B cell (primary cell): ENCODE measurements around the gene LRP1-AS. TPM values are rescaled to one million over a fixed set of nuclear protein-coding genes. Genes with fewer than 3 reads are reported as not detected.
A peak's percentile ranks its signal among the peaks of the same experiment; 100 is the strongest.

ENCODE experiments used
- ATAC-seq: fragments of 200-7000 bp; cut with Tn5 transposase; one replicate; pipeline ENCODE4 v1.10.0; 2021; ENCODE audit warnings: low read depth, mild to moderate bottlenecking, moderate number of reproducible peaks, moderate library complexity
- CTCF ChIA-PET: fragments of 350-600 bp; sonication (Branson Sonifier 250); formaldehyde crosslinking; loops from one replicate; lab custom pipeline; 2021; ENCODE audit warnings: antibody characterized with exemption, inconsistent platforms; lab: Charles Lee
- POLR2A ChIA-PET: fragments of 350-600 bp; sonication (Branson Sonifier 250); formaldehyde crosslinking; loops from one replicate; lab custom pipeline; 2021; ENCODE audit warnings: antibody characterized with exemption; lab: Charles Lee
- DNase-seq: peaks from one replicate; pipeline ENCODE4 v3.0.0; 2013
- H2AFZ ChIP-seq: 2 replicates; pipeline ENCODE4 v1.6.1; 2012; ENCODE audit warnings: mild to moderate bottlenecking, low read depth, low read length; ENCODE audit not compliant: insufficient read depth, poor library complexity, severe bottlenecking
- H3K27ac ChIP-seq, 2 donors: 1 replicate in 1 of 2; 2 replicates in 1 of 2; pipeline ENCODE4 v1.5.1; 2012 to 2013; ENCODE audit warnings: low read length in 2 of 2, mild to moderate bottlenecking in 2 of 2, moderate library complexity in 1 of 2
- H3K27me3 ChIP-seq, 4 experiments: fragments of 200-600 bp in 1 of 4; sonication (generic) in 1 of 4; replicated peaks in 1 of 4; 1 replicate in 2 of 4; 2 replicates in 2 of 4; pipeline versions ENCODE4 v1.6.1 to v1.7.0; 2013 to 2016; ENCODE audit warnings: low read length in 3 of 4, mild to moderate bottlenecking in 2 of 4, mixed read lengths in 1 of 4, moderate library complexity in 1 of 4; ENCODE audit not compliant: insufficient read depth in 4 of 4, control insufficient read depth in 3 of 4; ENCODE audit errors: control extremely low read depth in 1 of 4
- H3K36me3 ChIP-seq, 2 experiments: replicated peaks in 1 of 2; 1 replicate in 1 of 2; 2 replicates in 1 of 2; pipeline versions ENCODE4 v1.6.1 to v1.7.1; 2013; ENCODE audit warnings: low read length in 1 of 2; ENCODE audit not compliant: insufficient read depth in 2 of 2, control insufficient read depth in 1 of 2; ENCODE audit errors: control extremely low read depth in 1 of 2, extremely low read depth in 1 of 2
- H3K4me1 ChIP-seq, 2 donors: fragments of 200-600 bp in 1 of 2; sonication (generic) in 1 of 2; 1 replicate in 1 of 2; 2 replicates in 1 of 2; pipeline versions ENCODE4 v1.5.1 to v1.6.1; 2013 to 2017; ENCODE audit warnings: low read length in 2 of 2; ENCODE audit not compliant: control insufficient read depth in 2 of 2, insufficient read depth in 2 of 2
- H3K4me2 ChIP-seq: replicated peaks from 2 replicates; pipeline ENCODE3; 2012; ENCODE audit warnings: mild to moderate bottlenecking, low read depth, low read length; ENCODE audit not compliant: poor library complexity, severe bottlenecking
- H3K4me3 ChIP-seq, 5 experiments: fragments of 200-600 bp in 1 of 5; sonication (generic) in 1 of 5; 1 replicate in 3 of 5; 2 replicates in 2 of 5; pipeline versions ENCODE4 v1.5.1 to v1.7.0; 2011 to 2016; ENCODE audit warnings: low read length in 4 of 5, mild to moderate bottlenecking in 4 of 5, low read depth in 2 of 5, control low read depth in 1 of 5, moderate library complexity in 1 of 5; ENCODE audit not compliant: insufficient read depth in 1 of 5; ENCODE audit errors: control extremely low read depth in 1 of 5, extremely low read depth in 1 of 5
- H3K79me2 ChIP-seq: fragments of 200-600 bp; sonication (generic); one replicate; pipeline ENCODE4 v1.6.0; 2016; ENCODE audit warnings: low read length; ENCODE audit not compliant: control insufficient read depth, insufficient read depth
- H3K9ac ChIP-seq: fragments of 200-600 bp; sonication (generic); 2 replicates; pipeline ENCODE4 v1.6.1; 2017; ENCODE audit warnings: mild to moderate bottlenecking, low read length, moderate library complexity
- H3K9me3 ChIP-seq, 3 donors: one replicate each; pipeline versions ENCODE4 v1.6.1 to v1.7.1; 2013; ENCODE audit warnings: low read length in 2 of 3; ENCODE audit not compliant: control insufficient read depth in 2 of 3, insufficient read depth in 1 of 3; ENCODE audit errors: control extremely low read depth in 1 of 3
- H4K20me1 ChIP-seq: 2 replicates; pipeline ENCODE4 v1.6.0; 2012; ENCODE audit warnings: mild to moderate bottlenecking, low read length; ENCODE audit not compliant: insufficient read depth, control insufficient read depth, poor library complexity, severe bottlenecking
- H3K27ac Mint-ChIP-seq: one replicate; pipeline ENCODE4 v1.8.0; 2021; ENCODE audit warnings: mixed read lengths
- H3K27me3 Mint-ChIP-seq: one replicate; pipeline ENCODE4 v1.8.0; 2021; ENCODE audit warnings: mixed read lengths
- H3K4me1 Mint-ChIP-seq: one replicate; pipeline ENCODE4 v1.8.0; 2021; ENCODE audit warnings: mixed read lengths
- H3K4me3 Mint-ChIP-seq: one replicate; pipeline ENCODE4 v1.8.0; 2021; ENCODE audit warnings: mixed read lengths
- H3K9me3 Mint-ChIP-seq: one replicate; pipeline ENCODE4 v1.8.0; 2022; ENCODE audit warnings: mixed read lengths; ENCODE audit not compliant: insufficient read depth
- EZH2 ChIP-seq: IDR thresholded peaks from 2 replicates; pipeline ENCODE4 v1.6.1; 2012; ENCODE audit warnings: borderline replicate concordance, low read depth, mild to moderate bottlenecking, moderate library complexity, low read length; ENCODE audit not compliant: insufficient read depth, poor library complexity, severe bottlenecking
- WGBS: methylation state at CpG from one replicate; pipeline ENCODE4 v1.1.5; 2013; ENCODE audit warnings: missing lambda C conversion rate; ENCODE audit not compliant: insufficient coverage; 5-methylcytosine and 5-hydroxymethylcytosine counted together
- intact Hi-C: fragments of 100-400 bp; cut with micrococcal nuclease; formaldehyde crosslinking; loops from one replicate; pipeline ENCODE4 v1.10.0; 2022
- polyA plus RNA-seq: library from polyadenylated mRNA; depleted of rRNA; stranded (reverse); fragments of >200 nt; gene quantifications from 2 replicates; pipeline ENCODE4 v1.2.3, GENCODE V29; 2012
- total RNA-seq, 2 donors: library from RNA; stranded (reverse); fragments of 120-200 nt in 1 of 2; gene quantifications; 1 replicate in 1 of 2; 2 replicates in 1 of 2; pipeline versions ENCODE4 v1.2.3 to v1.2.4, GENCODE V29; 2013 to 2022
- TF ChIP-seq, protein P1 (sequence below): fragments of 200-600 bp; IDR thresholded peaks from one replicate; pipeline ENCODE4 v1.8.0; 2022; ENCODE audit warnings: antibody characterized with exemption, mild to moderate bottlenecking

LRP1-AS gene
- total and polyA plus RNA-seq, 2 donors (not counting 1 experiment from before 2014, with no cell fraction given): not detected

DNA sequence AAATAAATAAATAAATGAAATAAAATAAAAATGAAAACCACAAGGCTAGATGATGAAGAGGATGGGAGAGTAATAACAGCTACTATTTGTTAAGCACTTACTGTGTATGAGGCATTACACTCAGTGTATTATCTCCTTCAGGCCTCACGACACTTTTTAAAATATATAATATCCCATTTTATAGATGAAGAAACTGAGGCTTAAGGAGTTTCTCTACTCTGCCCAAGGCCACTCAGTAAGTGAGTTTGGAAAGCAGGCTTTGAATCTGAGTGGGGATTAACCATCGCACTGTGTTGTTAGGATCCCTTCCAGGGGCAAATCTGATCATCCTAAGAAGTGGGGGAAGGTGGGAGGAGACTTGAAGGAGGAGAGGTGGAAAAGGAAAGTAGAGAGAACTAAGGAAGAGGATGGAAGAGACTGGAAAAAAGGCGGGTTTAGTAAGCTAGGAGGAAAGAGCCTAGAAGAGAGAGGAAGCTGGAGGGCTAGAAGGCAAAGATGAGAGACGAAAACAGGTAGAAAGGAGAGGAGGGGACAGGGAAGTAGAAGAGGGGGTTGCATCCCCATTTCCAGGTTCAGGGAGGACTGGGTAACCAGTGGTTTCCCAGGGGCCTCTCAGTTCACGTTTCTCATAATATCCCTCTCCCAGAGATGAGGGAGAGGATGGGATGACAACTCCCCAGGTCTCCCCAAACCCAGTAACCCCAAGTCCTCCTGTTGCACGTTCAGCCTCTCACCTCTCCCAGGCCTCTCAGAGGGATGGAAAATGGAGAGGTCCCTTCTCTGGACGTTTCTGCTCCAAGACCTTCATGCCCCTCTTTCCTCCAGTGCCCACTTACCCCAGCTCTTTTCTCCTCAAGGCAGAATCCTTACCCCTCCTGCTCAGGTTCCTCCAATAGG is 38.0 kb downstream of the LRP1-AS start:
- POLR2A ChIA-PET: interaction anchor here (0.5 to 5.0 kb wide), 8 partner anchors 12 to 907 kb away, joined by 3 to 139 read pairs (median 9); partner anchors contain the start of genes NAB2 and NEMP1
- H3K4me1 ChIP-seq: peaks cover 20 to 40% of the 10 kb centered on the region in 2 donors
- CTCF ChIA-PET: interaction anchor here (1.4 to 14.2 kb wide), 6 partner anchors 15 to 102 kb away, joined by 3 to 420 read pairs (median 63); partner anchors contain the start of genes NAB2, NEMP1 and ZBTB39
- H3K27me3 Mint-ChIP-seq: no peaks in the 10 kb centered on the region
- peak overlapping the region; percentile 96 for H3K4me2 ChIP-seq
- peaks cover 58% of the 10 kb centered on the region for H4K20me1 ChIP-seq
- peak overlapping the region; percentile 98 for H3K27ac Mint-ChIP-seq
- no peaks in the 10 kb centered on the region for H3K9me3 ChIP-seq
- peak overlapping the region; percentile 96 to 100 for H3K27ac ChIP-seq
- no peaks in the 10 kb centered on the region for H3K27me3 ChIP-seq
- no peak for ATAC-seq
- peak; percentile 17 for DNase-seq
- peak overlapping the region; percentile 93 for H3K9ac ChIP-seq
- peak overlapping the region; percentile 99 for H3K4me3 Mint-ChIP-seq
- peaks cover 2 to 52% of the 10 kb centered on the region in 2 experiments for H3K36me3 ChIP-seq
- TF ChIP-seq EZH2: no peak
- TF ChIP-seq, protein P1, sequence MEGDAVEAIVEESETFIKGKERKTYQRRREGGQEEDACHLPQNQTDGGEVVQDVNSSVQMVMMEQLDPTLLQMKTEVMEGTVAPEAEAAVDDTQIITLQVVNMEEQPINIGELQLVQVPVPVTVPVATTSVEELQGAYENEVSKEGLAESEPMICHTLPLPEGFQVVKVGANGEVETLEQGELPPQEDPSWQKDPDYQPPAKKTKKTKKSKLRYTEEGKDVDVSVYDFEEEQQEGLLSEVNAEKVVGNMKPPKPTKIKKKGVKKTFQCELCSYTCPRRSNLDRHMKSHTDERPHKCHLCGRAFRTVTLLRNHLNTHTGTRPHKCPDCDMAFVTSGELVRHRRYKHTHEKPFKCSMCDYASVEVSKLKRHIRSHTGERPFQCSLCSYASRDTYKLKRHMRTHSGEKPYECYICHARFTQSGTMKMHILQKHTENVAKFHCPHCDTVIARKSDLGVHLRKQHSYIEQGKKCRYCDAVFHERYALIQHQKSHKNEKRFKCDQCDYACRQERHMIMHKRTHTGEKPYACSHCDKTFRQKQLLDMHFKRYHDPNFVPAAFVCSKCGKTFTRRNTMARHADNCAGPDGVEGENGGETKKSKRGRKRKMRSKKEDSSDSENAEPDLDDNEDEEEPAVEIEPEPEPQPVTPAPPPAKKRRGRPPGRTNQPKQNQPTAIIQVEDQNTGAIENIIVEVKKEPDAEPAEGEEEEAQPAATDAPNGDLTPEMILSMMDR: no peak
- intact Hi-C loops: loop anchor here (1.0 to 5.0 kb wide), 4 partner anchors 22 to 348 kb away; partner anchors contain the start of genes GLI1, INHBE and NEMP1
- 83% methylated on average over 3 of the region's 7 CpGs for WGBS
- H2AFZ ChIP-seq: no peak overlapping the region
- H3K9me3 Mint-ChIP-seq: no peaks in the 10 kb centered on the region
- peaks cover 47% of the 10 kb centered on the region for H3K4me1 Mint-ChIP-seq
- peak overlapping the region; percentile 87 to 100 (median 100) for H3K4me3 ChIP-seq
- peaks cover 80% of the 10 kb centered on the region for H3K79me2 ChIP-seq
